ENCODE results near the gene LTBP1. TPM values are rescaled to one million over a fixed set of nuclear protein-coding genes. Genes with fewer than 3 reads are reported as not detected.

The LTBP1 gene
- total RNA-seq, 2 experiments from 2014 or later, result 61.1 to 82.6 TPM

- TF ChIP-seq, protein P1, sequence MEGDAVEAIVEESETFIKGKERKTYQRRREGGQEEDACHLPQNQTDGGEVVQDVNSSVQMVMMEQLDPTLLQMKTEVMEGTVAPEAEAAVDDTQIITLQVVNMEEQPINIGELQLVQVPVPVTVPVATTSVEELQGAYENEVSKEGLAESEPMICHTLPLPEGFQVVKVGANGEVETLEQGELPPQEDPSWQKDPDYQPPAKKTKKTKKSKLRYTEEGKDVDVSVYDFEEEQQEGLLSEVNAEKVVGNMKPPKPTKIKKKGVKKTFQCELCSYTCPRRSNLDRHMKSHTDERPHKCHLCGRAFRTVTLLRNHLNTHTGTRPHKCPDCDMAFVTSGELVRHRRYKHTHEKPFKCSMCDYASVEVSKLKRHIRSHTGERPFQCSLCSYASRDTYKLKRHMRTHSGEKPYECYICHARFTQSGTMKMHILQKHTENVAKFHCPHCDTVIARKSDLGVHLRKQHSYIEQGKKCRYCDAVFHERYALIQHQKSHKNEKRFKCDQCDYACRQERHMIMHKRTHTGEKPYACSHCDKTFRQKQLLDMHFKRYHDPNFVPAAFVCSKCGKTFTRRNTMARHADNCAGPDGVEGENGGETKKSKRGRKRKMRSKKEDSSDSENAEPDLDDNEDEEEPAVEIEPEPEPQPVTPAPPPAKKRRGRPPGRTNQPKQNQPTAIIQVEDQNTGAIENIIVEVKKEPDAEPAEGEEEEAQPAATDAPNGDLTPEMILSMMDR (conservative IDR thresholded peaks at IDR 0.05; ENCODE audit: low read length), result no peak
- no peak for TF ChIP-seq EZH2phosphoT487 (IDR thresholded peaks at IDR 0.05; ENCODE audit: borderline replicate concordance, low read depth, low read length)
- peaks cover 50% of the 10 kb centered on the region for H3K36me3 ChIP-seq (ENCODE audit: insufficient read depth, low read length)
- peak overlapping the region; percentile 34 for H3K4me3 ChIP-seq (ENCODE audit: low read depth, low read length, poor library complexity, severe bottlenecking)
- intact Hi-C loops (cut with micrococcal nuclease; ENCODE audit: unreplicated experiment), result loop anchor here (1.0 to 10.0 kb wide), 4 partner anchors 47 to 509 kb away; partner anchors contain the start of genes FAM98A and LTBP1
- peaks cover 69% of the 10 kb centered on the region for H3K4me1 ChIP-seq (ENCODE audit: insufficient read depth, low read length, poor library complexity, severe bottlenecking)
- H3K27ac ChIP-seq (ENCODE audit: low read depth, low read length, poor library complexity, severe bottlenecking), result peak overlapping the region; percentile 95
- H3K4me2 ChIP-seq (ENCODE audit: low read length), result peak overlapping the region; percentile 77
- POLR2A ChIA-PET, result interaction anchor here (1.0 to 5.4 kb wide), 14 partner anchors 9 to 310 kb away, joined by 3 to 38 read pairs (median 4); no protein-coding TSS in a partner anchor
- peaks cover 33% of the 10 kb centered on the region; the same call in 1 of the 2 replicates for H3K79me2 ChIP-seq (ENCODE audit: insufficient read depth, low read depth, low read length)
- H3K9me2 ChIP-seq (ENCODE audit: insufficient read depth, low read length), result no peaks in the 10 kb centered on the region
- no TSS peak for BruUV-seq (replicated peaks)
- no peak overlapping the region; the same call in 1 of the 2 replicates for H2AFZ ChIP-seq (ENCODE audit: low read length)
- DNase-seq (ENCODE audit: low spot score), result no peak
- CTCF ChIA-PET (ENCODE audit: unreplicated experiment), result interaction anchor here (1.1 to 1.5 kb wide), 4 partner anchors 18 to 312 kb away, joined by 3 to 6 read pairs (median 4); no protein-coding TSS in a partner anchor
- H4K20me1 ChIP-seq (ENCODE audit: insufficient read depth, low read length), result no peaks in the 10 kb centered on the region
- H3K9me3 ChIP-seq (ENCODE audit: low read length), result peaks cover 13% of the 10 kb centered on the region; the same call in 1 of the 2 replicates
Measured at GRCh38 chr2:33085646-33086045, 138.9 kb downstream of the LTBP1 start.

GRCh38 chr2:33086400-33087015 is 139.8 kb downstream of the LTBP1 start:
- ChIA-PET POLR2A (interaction anchor here (0.7 to 5.4 kb wide), 15 partner anchors 9 to 495 kb away, joined by 3 to 38 read pairs (median 4); no protein-coding TSS in a partner anchor), CTCF (ENCODE audit: unreplicated experiment) (interaction anchor here (1.1 to 1.5 kb wide), 4 partner anchors 19 to 313 kb away, joined by 3 to 6 read pairs (median 4); no protein-coding TSS in a partner anchor)
- Histone ChIP-seq H3K9me2 (ENCODE audit: insufficient read depth, low read length) (no peaks in the 10 kb centered on the region), H3K27ac (ENCODE audit: low read depth, low read length, poor library complexity, severe bottlenecking) (peak overlapping the region; percentile 95), H3K4me2 (ENCODE audit: low read length) (peak overlapping the region; percentile 77), H3K4me3 (ENCODE audit: low read depth, low read length, poor library complexity, severe bottlenecking) (peak overlapping the region; percentile 34), H4K20me1 (ENCODE audit: insufficient read depth, low read length) (no peaks in the 10 kb centered on the region), H3K36me3 (ENCODE audit: insufficient read depth, low read length) (peaks cover 46% of the 10 kb centered on the region), H3K4me1 (ENCODE audit: insufficient read depth, low read length, poor library complexity, severe bottlenecking) (peaks cover 60% of the 10 kb centered on the region), H3K9me3 (ENCODE audit: low read length) (peaks cover 6% of the 10 kb centered on the region; the same call in 1 of the 2 replicates), H2AFZ (ENCODE audit: low read length) (peak overlapping the region; percentile 54; the same call in 1 of the 2 replicates), H3K79me2 (ENCODE audit: insufficient read depth, low read depth, low read length) (peaks cover 32% of the 10 kb centered on the region; the same call in 1 of the 2 replicates)
- TF ChIP-seq, protein P1 (conservative IDR thresholded peaks at IDR 0.05; ENCODE audit: low read length), result peak; percentile 60
- no peak for TF ChIP-seq EZH2phosphoT487 (IDR thresholded peaks at IDR 0.05; ENCODE audit: borderline replicate concordance, low read depth, low read length)
- peak; percentile 81 for DNase-seq (ENCODE audit: low spot score)
- no TSS peak for BruUV-seq (replicated peaks)
- intact Hi-C loops (cut with micrococcal nuclease; ENCODE audit: unreplicated experiment), result loop anchor here (1.0 to 10.0 kb wide), 4 partner anchors 48 to 508 kb away; partner anchors contain the start of genes FAM98A and LTBP1
